GDM1 (cell line): ENCODE measurements around the gene GIGYF2.
A peak's percentile ranks its signal among the peaks of the same experiment; 100 is the strongest.
"Not testable (repeated sequence)": the region's sequence is repeated elsewhere in the genome, so short reads cannot be mapped to it uniquely, and the experiment has no call there.

ENCODE experiments used
- DNase-seq: peaks from one replicate; lab custom pipeline; 2025; lab: John Stamatoyannopoulos, UW

GIGYF2 gene

GRCh38 chr2:232816657-232817056, 119.5 kb downstream of the GIGYF2 start:
- DNase-seq: no peak

- DNase-seq: no peak
These were observed 120.6 kb downstream of the GIGYF2 start for GRCh38 chr2:232817756-232818155.

GRCh38 chr2:232829988-232830387, 132.9 kb downstream of the GIGYF2 start:
- no peak for DNase-seq

GRCh38 chr2:232831496-232831895, 134.4 kb downstream of the GIGYF2 start:
- DNase-seq: no peak

- DNase-seq: no peak
These were observed 136.7 kb downstream of the GIGYF2 start for GRCh38 chr2:232833830-232834229.

GRCh38 chr2:232835687-232836208, 138.6 kb downstream of the GIGYF2 start:
- DNase-seq: no peak

GRCh38 chr2:232836934-232837333, 139.8 kb downstream of the GIGYF2 start:
- no peak for DNase-seq

- no peak for DNase-seq
These were observed 141.3 kb downstream of the GIGYF2 start for GRCh38 chr2:232838406-232838874.

- DNase-seq: peak; percentile 73
These were observed 142.4 kb downstream of the GIGYF2 start for GRCh38 chr2:232839411-232840079.

GRCh38 chr2:232842689-232843088, 145.6 kb downstream of the GIGYF2 start:
- no peak for DNase-seq

- DNase-seq: no peak
These were observed 146.7 kb downstream of the GIGYF2 start for GRCh38 chr2:232843834-232844233.

GRCh38 chr2:232846055-232846454, 148.9 kb downstream of the GIGYF2 start:
- no peak for DNase-seq

- no peak for DNase-seq
These were observed 152.9 kb downstream of the GIGYF2 start for GRCh38 chr2:232850039-232850438.

GRCh38 chr2:232852081-232852480, 154.9 kb downstream of the GIGYF2 start:
- DNase-seq: not testable (repeated sequence)

GRCh38 chr2:232852676-232853075, 155.5 kb downstream of the GIGYF2 start:
- no peak for DNase-seq

- DNase-seq: no peak
These were observed 157.0 kb downstream of the GIGYF2 start for GRCh38 chr2:232854082-232854481.

- DNase-seq: no peak
These were observed 160.0 kb downstream of the GIGYF2 start for GRCh38 chr2:232857158-232857563.

GRCh38 chr2:232859385-232859916, 162.3 kb downstream of the GIGYF2 start:
- no peak for DNase-seq

- no peak for DNase-seq
These were observed 163.6 kb downstream of the GIGYF2 start for GRCh38 chr2:232860593-232861241.

GRCh38 chr2:232861353-232861752, 164.2 kb downstream of the GIGYF2 start:
- DNase-seq: no peak

- no peak for DNase-seq
These were observed 166.9 kb downstream of the GIGYF2 start for GRCh38 chr2:232863996-232864395.

GRCh38 chr2:232865165-232865564, 168.0 kb downstream of the GIGYF2 start:
- no peak for DNase-seq

GRCh38 chr2:232866104-232866503, 169.0 kb downstream of the GIGYF2 start:
- DNase-seq: no peak
